Right ventricle myocardium inferior (tissue), 1 donor: Measurements from ENCODE around the gene OTOF. TPM values are rescaled to one million over a fixed set of nuclear protein-coding genes. Genes with fewer than 3 reads are reported as not detected.

ENCODE experiments used
- ATAC-seq: fragments of 200-7000 bp; cut with Tn5 transposase; one replicate; pipeline ENCODE4 v1.9.1; 2020; ENCODE audit warnings: mild to moderate bottlenecking, moderate library complexity
- DNase-seq: peaks from one replicate; pipeline ENCODE4 v3.0.0; 2021; ENCODE audit errors: missing footprints
- intact Hi-C: fragments of 100-400 bp; cut with DNase I; formaldehyde crosslinking; loops from one replicate; pipeline ENCODE4 v1.11.0; 2022
- total RNA-seq: library from RNA; stranded (reverse); fragmentation: NEBNext Ultra II Directional; extraction: Animal tissue kit (Norgen Biotek cat#: 25700); gene quantifications from one replicate; pipeline ENCODE4 v1.2.1, GENCODE V29; 2021
- donor health status: DM: no; HTN: yes; CAD: no; lungs with severe emphysema.

Gene OTOF
- total RNA-seq, 1 donor from 2014 or later: 0.08 TPM

GRCh38 chr2:26457695-26458364 lies 20.1 kb downstream of the OTOF start:
- ATAC-seq (no peak), DNase-seq (no peak)
- intact Hi-C loops: no loop called here

GRCh38 chr2:26457251-26457666 lies 20.7 kb downstream of the OTOF start:
- intact Hi-C loops: no loop called here
- DNase-seq (no peak), ATAC-seq (no peak)

GRCh38 chr2:26456440-26457250 lies 21.3 kb downstream of the OTOF start:
- no peak for DNase-seq
- no peak for ATAC-seq

GRCh38 chr2:26455670-26456439 lies 22.1 kb downstream of the OTOF start:
- intact Hi-C loops: no loop called here
- peak; percentile 84 for DNase-seq
- ATAC-seq: peak; percentile 45

More at GRCh38 chr2:26456440-26457250, 21.3 kb downstream of the OTOF start:
- intact Hi-C loops: no loop called here

- DNase-seq: no peak
- peak; percentile 16 for ATAC-seq
- intact Hi-C loops: no loop called here
Measured at GRCh38 chr2:26455037-26455669, 22.8 kb downstream of the OTOF start.

- ATAC-seq: no peak
- DNase-seq: no peak
- intact Hi-C loops: no loop called here
Measured at GRCh38 chr2:26454561-26455001, 23.3 kb downstream of the OTOF start.

GRCh38 chr2:26453421-26454329 lies 24.2 kb downstream of the OTOF start:
- DNase-seq (no peak), ATAC-seq (no peak)
- intact Hi-C loops: no loop called here

GRCh38 chr2:26451700-26452099 lies 26.2 kb downstream of the OTOF start:
- no peak for DNase-seq
- intact Hi-C loops: no loop called here
- no peak for ATAC-seq

- ATAC-seq (no peak), DNase-seq (no peak)
- intact Hi-C loops: no loop called here
Measured at GRCh38 chr2:26450031-26450635, 27.8 kb downstream of the OTOF start.

- DNase-seq (no peak), ATAC-seq (no peak)
- intact Hi-C loops: no loop called here
Measured at GRCh38 chr2:26449278-26450030, 28.5 kb downstream of the OTOF start.

GRCh38 chr2:26448651-26449050 lies 29.3 kb downstream of the OTOF start:
- DNase-seq (no peak), ATAC-seq (no peak)
- intact Hi-C loops: no loop called here

- ATAC-seq (peak; percentile 48), DNase-seq (no peak)
- intact Hi-C loops: no loop called here
Measured at GRCh38 chr2:26444236-26444635, 33.7 kb downstream of the OTOF start.

GRCh38 chr2:26442707-26443106 lies 35.2 kb downstream of the OTOF start:
- ATAC-seq: no peak
- intact Hi-C loops: no loop called here
- DNase-seq: no peak

GRCh38 chr2:26442301-26442700 lies 35.6 kb downstream of the OTOF start:
- intact Hi-C loops: no loop called here

GRCh38 chr2:26438926-26439325 lies 39.0 kb downstream of the OTOF start:
- DNase-seq (no peak), ATAC-seq (no peak)
- intact Hi-C loops: no loop called here

More at GRCh38 chr2:26442301-26442700, 35.6 kb downstream of the OTOF start:
- DNase-seq (no peak), ATAC-seq (no peak)

- ATAC-seq (no peak), DNase-seq (no peak)
- intact Hi-C loops: no loop called here
Measured at GRCh38 chr2:26438526-26438925, 39.4 kb downstream of the OTOF start.

- ATAC-seq: no peak
- intact Hi-C loops: no loop called here
- DNase-seq: no peak
Measured at GRCh38 chr2:26435106-26435505, 42.8 kb downstream of the OTOF start.
